DND-41 (cell line): ENCODE data around the gene NCAPD3.

Experiments
- CTCF ChIP-seq: IDR thresholded peaks from 2 replicates; pipeline ENCODE4 v1.5.1; 2012; ENCODE audit warnings: borderline replicate concordance, low read length, moderate library complexity, mild to moderate bottlenecking; ENCODE audit not compliant: poor library complexity, severe bottlenecking; ENCODE audit errors: extremely low read depth
- EZH2 ChIP-seq: IDR thresholded peaks from 3 replicates; pipeline ENCODE4 v1.6.1; 2012; ENCODE audit warnings: borderline replicate concordance, low read depth, mild to moderate bottlenecking, moderate library complexity, low read length, inconsistent platforms; ENCODE audit not compliant: severe bottlenecking

GRCh38 chr11:134245434-134245833 lies 21.7 kb upstream of the NCAPD3 start:
- TF ChIP-seq EZH2 (no peak), CTCF (no peak)
